Lower lobe of right lung (tissue), 2 donors: ENCODE measurements around the gene ACY1. TPM values are rescaled to one million over a fixed set of nuclear protein-coding genes. Genes with fewer than 3 reads are reported as not detected.

Experiments
- ATAC-seq, 2 donors: fragments of 200-7000 bp; cut with Tn5 transposase; one replicate each; pipeline ENCODE4 v1.9.1; 2020 to 2022; ENCODE audit warnings: mild to moderate bottlenecking in 2 of 2, moderate library complexity in 2 of 2
- DNase-seq: peaks from one replicate; pipeline ENCODE4 v3.0.0-alpha.2; 2020
- H3K27ac ChIP-seq: fragments of 200-600 bp; one replicate; pipeline ENCODE4 v1.8.0; 2022
- H3K27me3 ChIP-seq: fragments of 200-600 bp; one replicate; pipeline ENCODE4 v1.8.0; 2022; ENCODE audit warnings: low read depth
- H3K36me3 ChIP-seq: fragments of 200-600 bp; one replicate; pipeline ENCODE4 v1.8.0; 2022; ENCODE audit warnings: mild to moderate bottlenecking
- H3K4me1 ChIP-seq: fragments of 200-600 bp; one replicate; pipeline ENCODE4 v1.8.0; 2022
- H3K4me3 ChIP-seq: fragments of 200-600 bp; one replicate; pipeline ENCODE4 v1.8.0; 2022; ENCODE audit warnings: mild to moderate bottlenecking
- H3K9me3 ChIP-seq: fragments of 200-600 bp; one replicate; pipeline ENCODE4 v1.8.0; 2022
- intact Hi-C: fragments of 100-400 bp; cut with DNase I; formaldehyde crosslinking; loops from one replicate; pipeline ENCODE4 v1.11.0; 2022
- total RNA-seq: library from RNA; stranded (reverse); fragmentation: NEBNext Ultra II Directional; extraction: Animal tissue kit (Norgen Biotek cat#: 25700); gene quantifications from one replicate; pipeline ENCODE4 v1.2.1, GENCODE V29; 2021
- TF ChIP-seq, protein P1 (sequence below): fragments of 200-600 bp; IDR thresholded peaks from one replicate; pipeline ENCODE4 v1.8.0; 2022; ENCODE audit warnings: antibody characterized with exemption, mild to moderate bottlenecking
- donor health status: DM: no; HTN: yes; CAD: no; lungs with severe emphysema.

The ACY1 gene
- total RNA-seq, 1 donor from 2014 or later = 20.6 TPM

DNA sequence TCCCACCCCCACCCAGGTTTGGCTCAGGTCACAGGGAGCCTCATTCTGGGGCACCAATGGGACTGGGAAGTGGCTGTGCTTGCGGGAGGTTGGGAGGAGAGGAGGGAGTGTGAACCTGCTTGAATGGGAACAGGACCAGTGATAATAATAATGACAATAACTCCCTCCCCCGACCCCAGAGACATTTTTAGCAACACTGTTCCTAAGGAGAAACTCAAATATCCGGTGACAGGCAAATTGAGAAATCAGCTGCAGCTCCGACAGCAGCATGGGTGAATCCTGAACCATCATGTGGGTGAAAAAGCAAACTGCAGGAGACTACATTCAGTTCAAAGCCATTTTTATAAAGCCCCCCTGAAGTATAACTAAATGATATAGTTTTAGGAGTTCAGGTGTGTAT, 24.0 kb downstream of the ACY1 start:
- Histone ChIP-seq H3K36me3 (no peaks in the 10 kb centered on the region), H3K27me3 (no peaks in the 10 kb centered on the region), H3K4me1 (peaks cover 28% of the 10 kb centered on the region), H3K4me3 (no peak overlapping the region), H3K27ac (no peak overlapping the region), H3K9me3 (no peaks in the 10 kb centered on the region)
- intact Hi-C loops = loop anchor here (10.0 kb wide), 1 partner anchor 138 kb away; no protein-coding TSS in a partner anchor
- ATAC-seq = no peak
- DNase-seq = no peak
- TF ChIP-seq, protein P1, sequence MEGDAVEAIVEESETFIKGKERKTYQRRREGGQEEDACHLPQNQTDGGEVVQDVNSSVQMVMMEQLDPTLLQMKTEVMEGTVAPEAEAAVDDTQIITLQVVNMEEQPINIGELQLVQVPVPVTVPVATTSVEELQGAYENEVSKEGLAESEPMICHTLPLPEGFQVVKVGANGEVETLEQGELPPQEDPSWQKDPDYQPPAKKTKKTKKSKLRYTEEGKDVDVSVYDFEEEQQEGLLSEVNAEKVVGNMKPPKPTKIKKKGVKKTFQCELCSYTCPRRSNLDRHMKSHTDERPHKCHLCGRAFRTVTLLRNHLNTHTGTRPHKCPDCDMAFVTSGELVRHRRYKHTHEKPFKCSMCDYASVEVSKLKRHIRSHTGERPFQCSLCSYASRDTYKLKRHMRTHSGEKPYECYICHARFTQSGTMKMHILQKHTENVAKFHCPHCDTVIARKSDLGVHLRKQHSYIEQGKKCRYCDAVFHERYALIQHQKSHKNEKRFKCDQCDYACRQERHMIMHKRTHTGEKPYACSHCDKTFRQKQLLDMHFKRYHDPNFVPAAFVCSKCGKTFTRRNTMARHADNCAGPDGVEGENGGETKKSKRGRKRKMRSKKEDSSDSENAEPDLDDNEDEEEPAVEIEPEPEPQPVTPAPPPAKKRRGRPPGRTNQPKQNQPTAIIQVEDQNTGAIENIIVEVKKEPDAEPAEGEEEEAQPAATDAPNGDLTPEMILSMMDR = no peak

DNA sequence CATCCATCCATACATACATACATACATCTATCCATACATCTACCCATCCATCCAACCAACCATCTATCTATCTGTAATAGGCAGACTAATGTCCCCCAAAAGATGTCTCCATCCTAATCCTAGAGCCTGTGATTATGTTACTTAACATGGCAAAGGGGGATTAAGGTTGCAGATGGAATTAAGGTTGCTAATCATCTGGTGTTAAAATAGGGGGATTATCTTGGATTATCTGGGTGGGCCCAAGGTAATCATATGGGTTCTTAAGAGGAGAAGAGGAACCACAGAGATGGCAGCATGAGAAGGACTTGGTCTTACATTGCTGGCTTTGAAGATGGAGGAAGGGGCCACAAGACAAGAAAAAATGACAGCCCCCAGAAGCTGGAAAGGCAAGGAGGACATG, 27.1 kb downstream of the ACY1 start:
- no peak overlapping the region for H3K27ac ChIP-seq
- DNase-seq = no peak
- H3K27me3 ChIP-seq = no peaks in the 10 kb centered on the region
- no peak overlapping the region for H3K4me3 ChIP-seq
- no peaks in the 10 kb centered on the region for H3K9me3 ChIP-seq
- TF ChIP-seq, protein P1 = no peak
- intact Hi-C loops = loop anchor here (10.0 kb wide), 1 partner anchor 114 kb away; no protein-coding TSS in a partner anchor
- no peak for ATAC-seq
- peaks cover 24% of the 10 kb centered on the region for H3K4me1 ChIP-seq
- no peaks in the 10 kb centered on the region for H3K36me3 ChIP-seq

DNA sequence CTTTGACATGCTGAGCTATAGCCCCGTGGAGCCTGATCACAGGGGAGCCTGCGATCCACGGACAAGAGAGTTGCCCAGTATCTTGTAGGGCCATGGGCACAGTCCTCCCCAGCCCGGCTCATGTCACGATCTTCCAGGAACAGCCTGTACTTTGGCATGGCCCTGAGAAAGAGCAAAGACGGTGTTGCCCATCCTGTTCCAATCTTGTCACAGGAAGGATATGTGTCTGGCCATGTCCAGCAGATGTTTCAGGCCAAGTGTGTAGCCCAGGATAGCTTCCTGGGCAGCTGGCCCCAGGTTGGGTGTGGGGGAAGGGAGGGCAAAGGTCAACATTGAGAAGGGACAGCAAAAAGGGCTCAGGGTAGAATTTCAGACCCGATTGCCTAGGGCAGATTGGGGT, 29.4 kb downstream of the ACY1 start:
- TF ChIP-seq, protein P1 = no peak

DNA sequence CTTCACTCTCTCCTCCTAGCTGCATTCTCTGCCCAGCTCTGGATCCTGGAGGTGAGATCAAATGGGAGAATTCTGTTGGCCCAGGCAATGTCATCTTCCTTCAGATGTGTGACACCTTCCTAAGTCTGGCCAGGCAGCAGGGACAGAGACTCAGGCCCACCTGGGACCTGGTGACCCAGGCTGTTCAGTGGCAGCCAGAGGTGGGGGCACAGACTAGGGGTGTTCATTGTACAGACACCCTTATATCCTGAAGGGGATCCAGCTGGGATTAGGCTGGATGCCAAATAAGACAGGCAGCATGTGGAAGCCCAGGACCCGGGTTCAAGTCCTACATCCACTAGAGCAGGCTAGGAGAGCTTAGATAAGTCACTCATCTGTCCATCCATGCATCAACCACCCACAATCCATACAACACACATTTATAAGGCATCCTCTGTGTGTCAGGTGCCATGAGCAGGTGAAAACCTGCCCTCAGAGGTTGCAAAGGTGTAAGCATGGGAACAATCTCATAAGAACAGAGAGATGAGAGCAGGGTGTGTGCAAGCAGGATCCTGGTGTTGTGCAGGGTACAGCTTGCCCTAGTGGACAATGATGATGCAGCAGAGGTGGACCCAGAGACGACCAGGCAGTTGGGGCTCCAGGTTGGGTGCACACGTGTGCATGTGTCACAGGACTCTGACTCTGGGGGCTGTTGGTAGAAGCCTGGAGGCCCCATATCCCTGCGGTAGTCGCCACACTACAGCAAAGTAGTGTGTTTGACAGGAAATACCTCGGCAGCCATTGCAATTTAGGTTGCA, 30.7 kb downstream of the ACY1 start:
- no peak for ATAC-seq
- H3K4me1 ChIP-seq = peaks cover 12% of the 10 kb centered on the region
- TF ChIP-seq, protein P1 = no peak
- H3K27ac ChIP-seq = no peak overlapping the region
- no peaks in the 10 kb centered on the region for H3K9me3 ChIP-seq
- intact Hi-C loops = loop anchor here (10.0 kb wide), 1 partner anchor 111 kb away; no protein-coding TSS in a partner anchor
- DNase-seq = no peak
- H3K36me3 ChIP-seq = no peaks in the 10 kb centered on the region
- no peak overlapping the region for H3K4me3 ChIP-seq
- no peaks in the 10 kb centered on the region for H3K27me3 ChIP-seq

More for the DNA sequence above, 29.4 kb downstream of the ACY1 start:
- peaks cover 12% of the 10 kb centered on the region for H3K4me1 ChIP-seq
- ATAC-seq (peak; percentile 7 to 22), DNase-seq (no peak)
- no peaks in the 10 kb centered on the region for H3K36me3 ChIP-seq
- H3K4me3 ChIP-seq = no peak overlapping the region
- intact Hi-C loops = loop anchor here (10.0 kb wide), 1 partner anchor 112 kb away; no protein-coding TSS in a partner anchor
- no peaks in the 10 kb centered on the region for H3K27me3 ChIP-seq
- H3K27ac ChIP-seq = peak overlapping the region; percentile 58
- H3K9me3 ChIP-seq = no peaks in the 10 kb centered on the region

DNA sequence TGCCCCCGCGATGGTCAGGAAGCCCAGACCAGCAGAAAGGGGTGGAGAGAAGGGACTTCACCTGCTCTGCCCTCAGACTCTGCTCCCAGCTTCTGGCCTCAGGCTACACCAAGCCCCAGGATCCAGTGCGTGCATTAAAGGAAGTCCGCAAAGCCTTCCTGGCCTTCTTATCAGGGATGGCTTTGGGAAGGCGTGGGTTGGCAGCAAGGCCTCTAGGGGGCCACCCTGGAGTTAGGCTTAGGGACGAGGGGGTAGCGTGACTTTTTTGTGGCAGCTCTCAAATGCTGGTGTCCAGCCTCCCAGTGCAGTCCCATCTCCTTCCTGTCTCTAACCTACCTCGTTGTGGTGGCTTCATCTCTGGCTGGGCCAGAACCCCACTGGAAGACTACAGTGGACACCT, 31.3 kb downstream of the ACY1 start:
- no peak overlapping the region for H3K4me3 ChIP-seq
- no peak overlapping the region for H3K27ac ChIP-seq
- peaks cover 12% of the 10 kb centered on the region for H3K4me1 ChIP-seq
- H3K9me3 ChIP-seq = no peaks in the 10 kb centered on the region
- DNase-seq (no peak), ATAC-seq (no peak)
- intact Hi-C loops = loop anchor here (10.0 kb wide), 1 partner anchor 110 kb away; no protein-coding TSS in a partner anchor
- no peaks in the 10 kb centered on the region for H3K36me3 ChIP-seq
- no peaks in the 10 kb centered on the region for H3K27me3 ChIP-seq
- TF ChIP-seq, protein P1 = peak; percentile 28
